SK-N-SH (cell line): ENCODE results near the gene ING5. TPM values are rescaled to one million over a fixed set of nuclear protein-coding genes. Genes with fewer than 3 reads are reported as not detected.

ENCODE experiments used
- CTCF ChIA-PET: fragments of 300-600, 350-600 bp; formaldehyde crosslinking; extraction: SDS; loops from one replicate; lab custom pipeline; 2021; lab: Yijun Ruan, JAX
- POLR2A ChIA-PET: fragments of 350-600 bp; sonication (Branson Sonifier 250); formaldehyde crosslinking; extraction: SDS; loops from one replicate; lab custom pipeline; 2020; ENCODE audit warnings: antibody characterized with exemption, inconsistent platforms; lab: Yijun Ruan, JAX
- DNase-seq: peaks from one replicate; pipeline ENCODE4 v3.0.0; 2012
- H2AFZ ChIP-seq: fragments of 200-600 bp; sonication (generic); 2 replicates; pipeline ENCODE4 v1.8.1; 2016; ENCODE audit warnings: antibody characterized with exemption, mild to moderate bottlenecking, low read depth
- H3F3A ChIP-seq: fragments of 200-600 bp; sonication (generic); replicated peaks from 2 replicates; pipeline ENCODE3; 2016; ENCODE audit warnings: antibody characterized with exemption, mild to moderate bottlenecking; ENCODE audit not compliant: insufficient read depth
- H3K27ac ChIP-seq, 2 experiments: fragments of 200-500 bp in 1 of 2; fragments of 200-600 bp in 1 of 2; sonication (Bioruptor generic) in 1 of 2; sonication (generic), shearing (Covaris generic) in 1 of 2; 2 replicates each; pipeline versions ENCODE4 v1.5.1 to v1.6.1; 2014 to 2016; ENCODE audit warnings: low read depth in 2 of 2, inconsistent platforms in 1 of 2, low read length in 1 of 2, mild to moderate bottlenecking in 1 of 2, mixed read lengths in 1 of 2
- H3K27me3 ChIP-seq: fragments of 200-600 bp; sonication (generic), shearing (Covaris generic); 2 replicates; pipeline ENCODE4 v1.6.1; 2016; ENCODE audit warnings: mixed run types; ENCODE audit not compliant: insufficient read depth
- H3K36me3 ChIP-seq, 2 experiments: fragments of 200-500 bp in 1 of 2; fragments of 200-600 bp in 1 of 2; sonication (Bioruptor generic) in 1 of 2; sonication (generic) in 1 of 2; replicated peaks in 1 of 2; 2 replicates each; pipeline versions ENCODE3 to v1.5.1; 2014 to 2016; ENCODE audit warnings: low read length in 1 of 2, mild to moderate bottlenecking in 1 of 2; ENCODE audit not compliant: insufficient read depth in 2 of 2, control insufficient read depth in 1 of 2
- H3K4me1 ChIP-seq, 2 experiments: fragments of 200-500 bp in 1 of 2; fragments of 200-600 bp in 1 of 2; sonication (Bioruptor generic) in 1 of 2; sonication (generic), shearing (Covaris generic) in 1 of 2; 2 replicates each; pipeline versions ENCODE4 v1.5.1 to v1.6.1; 2014 to 2016; ENCODE audit warnings: low read depth in 1 of 2, low read length in 1 of 2, mixed run types in 1 of 2; ENCODE audit not compliant: insufficient read depth in 2 of 2, control insufficient read depth in 1 of 2
- H3K4me2 ChIP-seq: fragments of 200-600 bp; sonication (generic), shearing (Covaris generic); 2 replicates; pipeline ENCODE4 v1.6.1; 2017; ENCODE audit warnings: mixed run types
- H3K4me3 ChIP-seq, 2 experiments: fragments of 200-500 bp in 1 of 2; fragments of 200-600 bp in 1 of 2; sonication (Bioruptor generic) in 1 of 2; sonication (generic), shearing (Covaris generic) in 1 of 2; 2 replicates each; pipeline versions ENCODE4 v1.5.1 to v1.8.1; 2014 to 2016; ENCODE audit warnings: low read depth in 2 of 2, inconsistent platforms in 1 of 2, low read length in 1 of 2, mild to moderate bottlenecking in 1 of 2, mixed read lengths in 1 of 2, moderate library complexity in 1 of 2
- H3K79me2 ChIP-seq: fragments of 200-600 bp; sonication (generic); 2 replicates; pipeline ENCODE4 v1.8.1; 2017; ENCODE audit warnings: mild to moderate bottlenecking; ENCODE audit not compliant: insufficient read depth
- H3K9ac ChIP-seq: fragments of 200-600 bp; sonication (generic); 2 replicates; pipeline ENCODE4 v1.6.1; 2017; ENCODE audit warnings: mixed run types
- H3K9me2 ChIP-seq: fragments of 200-600 bp; sonication (generic); 2 replicates; pipeline ENCODE4 v1.6.1; 2017; ENCODE audit warnings: mixed run types
- H3K9me3 ChIP-seq: fragments of 200-600 bp; sonication (generic); 2 replicates; pipeline ENCODE4 v1.6.1; 2017; ENCODE audit warnings: mixed run types, mild to moderate bottlenecking, moderate library complexity
- H4K20me1 ChIP-seq: fragments of 200-600 bp; sonication (generic); 2 replicates; pipeline ENCODE4 v1.6.1; 2017; ENCODE audit warnings: mild to moderate bottlenecking, mixed run types; ENCODE audit not compliant: insufficient read depth
- CHD2 ChIP-seq: fragments of 150-350 bp; IDR thresholded peaks from 2 replicates; pipeline ENCODE4 v1.6.1; 2018; ENCODE audit warnings: low read length; ENCODE audit not compliant: partially characterized antibody
- ELF1 ChIP-seq: IDR thresholded peaks from 2 replicates; pipeline ENCODE4 v1.4.0; 2012
- EZH2phosphoT487 ChIP-seq: fragments of 200-600 bp; sonication (generic); IDR thresholded peaks from 2 replicates; pipeline ENCODE4 v1.6.1; 2017; ENCODE audit warnings: low read depth, mixed run types, mild to moderate bottlenecking, antibody characterized with exemption, moderate library complexity, borderline replicate concordance
- FOXJ3 ChIP-seq: sonication (generic); formaldehyde crosslinking; IDR thresholded peaks from 2 replicates; pipeline ENCODE4 v1.5.1; 2020; ENCODE audit warnings: mild to moderate bottlenecking, missing genetic modification reagents
- FOXM1 ChIP-seq: IDR thresholded peaks from 2 replicates; pipeline ENCODE4 v1.4.0; 2012; ENCODE audit warnings: low read depth, mild to moderate bottlenecking
- GATA2 ChIP-seq: sonication (generic); formaldehyde crosslinking; IDR thresholded peaks from 2 replicates; pipeline ENCODE4 v1.5.0; 2020; ENCODE audit warnings: mild to moderate bottlenecking, missing genetic modification reagents
- IRF3 ChIP-seq: fragments of 150-350 bp; IDR thresholded peaks from 2 replicates; pipeline ENCODE4 v1.6.1; 2016; ENCODE audit warnings: mild to moderate bottlenecking, low read depth, low read length
- JUND ChIP-seq: IDR thresholded peaks from 2 replicates; pipeline ENCODE4 v1.4.0; 2012
- MAX ChIP-seq: IDR thresholded peaks from 2 replicates; pipeline ENCODE4 v1.4.0; 2012; ENCODE audit warnings: low read depth
- MEF2A ChIP-seq: IDR thresholded peaks from 2 replicates; pipeline ENCODE4 v1.4.0; 2012; ENCODE audit warnings: low read depth, borderline replicate concordance
- MXI1 ChIP-seq: IDR thresholded peaks from 2 replicates; pipeline ENCODE4 v1.6.1; 2012; ENCODE audit warnings: mild to moderate bottlenecking, low read depth, low read length, improper control_type of control experiment
- NFIC ChIP-seq: IDR thresholded peaks from 2 replicates; pipeline ENCODE4 v1.4.0; 2012; ENCODE audit warnings: borderline replicate concordance
- PBX3 ChIP-seq: IDR thresholded peaks from 2 replicates; pipeline ENCODE4; 2012
- POLR2AphosphoS5 ChIP-seq: IDR thresholded peaks from 2 replicates; pipeline ENCODE4 v1.6.1; 2012; ENCODE audit warnings: low read depth, low read length
- RAD21 ChIP-seq: IDR thresholded peaks from 2 replicates; pipeline ENCODE4 v1.6.1; 2012; ENCODE audit warnings: mild to moderate bottlenecking, low read length
- RCOR1 ChIP-seq: fragments of 150-350 bp; IDR thresholded peaks from 2 replicates; pipeline ENCODE4 v1.6.1; 2017; ENCODE audit warnings: antibody characterized with exemption, low read length
- RFX5 ChIP-seq: IDR thresholded peaks from 2 replicates; pipeline ENCODE4 v1.6.1; 2012; ENCODE audit warnings: mild to moderate bottlenecking, improper control_type of control experiment, low read length
- RXRA ChIP-seq: IDR thresholded peaks from 2 replicates; pipeline ENCODE4 v1.4.0; 2012; ENCODE audit warnings: low read depth, mild to moderate bottlenecking, borderline replicate concordance
- USF2 ChIP-seq: fragments of 150-350 bp; IDR thresholded peaks from 2 replicates; pipeline ENCODE4 v1.6.1; 2017; ENCODE audit warnings: antibody characterized with exemption, low read length, low read depth, borderline replicate concordance
- ZBTB33 ChIP-seq: IDR thresholded peaks from 2 replicates; pipeline ENCODE4 v1.4.0; 2012; ENCODE audit warnings: low read depth, borderline replicate concordance
- WGBS: methylation state at CpG from one replicate; pipeline ENCODE4 v1.1.6; 2017; ENCODE audit warnings: low lambda C conversion rate; 5-methylcytosine and 5-hydroxymethylcytosine counted together
- polyA plus RNA-seq, 3 experiments: library from polyadenylated mRNA; depleted of rRNA; stranded (reverse); fragments of >200 nt; gene quantifications; 2 replicates each; pipeline ENCODE4 v1.2.3, GENCODE V29; 2012

Gene ING5
- polyA plus RNA-seq, 1 of the 3 experiments (the other 2 are of a cell fraction), result 56.3 TPM

GRCh38 chr2:241773511-241774418 lies 71.9 kb downstream of the ING5 start:
- H3K79me2 ChIP-seq, result no peaks in the 10 kb centered on the region
- no peak overlapping the region for H2AFZ ChIP-seq
- H3K4me1 ChIP-seq, result peaks cover 11 to 20% of the 10 kb centered on the region in 2 experiments; a peak in 2 of 4 replicates
- no peak overlapping the region for H3K4me2 ChIP-seq
- no peak overlapping the region for H3K27ac ChIP-seq
- H3F3A ChIP-seq, result no peaks in the 10 kb centered on the region
- no peak for TF ChIP-seq ELF1
- TF ChIP-seq CHD2, result no peak
- TF ChIP-seq ZBTB33, result no peak
- no peak for TF ChIP-seq GATA2
- no peak for TF ChIP-seq POLR2AphosphoS5
- no peak for TF ChIP-seq MXI1
- TF ChIP-seq FOXM1, result no peak
- no peak for TF ChIP-seq RXRA
- no peak for TF ChIP-seq USF2
- no peak for TF ChIP-seq PBX3
- TF ChIP-seq FOXJ3, result no peak
- no peak for TF ChIP-seq IRF3
- no peak for TF ChIP-seq RCOR1
- no peak for TF ChIP-seq MAX
- no peak for TF ChIP-seq RAD21
- TF ChIP-seq MEF2A, result no peak
- TF ChIP-seq RFX5, result no peak
- no peak for TF ChIP-seq NFIC
- TF ChIP-seq EZH2phosphoT487, result no peak
- no peak for TF ChIP-seq JUND
- H3K9me2 ChIP-seq, result no peaks in the 10 kb centered on the region
- POLR2A ChIA-PET, result no interaction called here
- H3K9me3 ChIP-seq, result no peaks in the 10 kb centered on the region
- no peaks in the 10 kb centered on the region for H3K36me3 ChIP-seq
- peak; percentile 39 for DNase-seq
- no peak overlapping the region for H3K4me3 ChIP-seq
- H3K9ac ChIP-seq, result no peak overlapping the region
- CTCF ChIA-PET, result interaction anchor here (0.8 to 2.1 kb wide), 6 partner anchors 9 to 104 kb away, joined by 3 to 5 read pairs (median 4); no protein-coding TSS in a partner anchor
- WGBS, result 73% methylated on average over 4 of the region's 29 CpGs
- no peaks in the 10 kb centered on the region for H3K27me3 ChIP-seq
- no peaks in the 10 kb centered on the region for H4K20me1 ChIP-seq
